CD4-positive, alpha-beta T cell treated with Interleukin-21 for 1 hour (primary cell): ENCODE measurements around the gene TBCCD1.
"Not testable (repeated sequence)": the region's sequence is repeated elsewhere in the genome, so short reads cannot be mapped to it uniquely, and the experiment has no call there.

Experiments
- DNase-seq: peaks from one replicate; pipeline ENCODE4 v3.0.0-alpha.2; 2020

Gene TBCCD1

GRCh38 chr3:186515125-186515524, 52.0 kb downstream of the TBCCD1 start:
- peak; percentile 59 for DNase-seq

- no peak for DNase-seq
Measured at GRCh38 chr3:186514296-186515002, 52.7 kb downstream of the TBCCD1 start.

GRCh38 chr3:186513386-186513785, 53.8 kb downstream of the TBCCD1 start:
- DNase-seq: no peak

- no peak for DNase-seq
Measured at GRCh38 chr3:186512570-186513302, 54.4 kb downstream of the TBCCD1 start.

GRCh38 chr3:186511702-186512101, 55.4 kb downstream of the TBCCD1 start:
- DNase-seq: no peak

- DNase-seq: no peak
Measured at GRCh38 chr3:186511245-186511644, 55.9 kb downstream of the TBCCD1 start.

- DNase-seq: no peak
Measured at GRCh38 chr3:186510374-186511079, 56.6 kb downstream of the TBCCD1 start.

- no peak for DNase-seq
Measured at GRCh38 chr3:186509423-186509822, 57.7 kb downstream of the TBCCD1 start.

GRCh38 chr3:186506857-186507256, 60.3 kb downstream of the TBCCD1 start:
- DNase-seq: no peak

GRCh38 chr3:186506191-186506739, 60.9 kb downstream of the TBCCD1 start:
- DNase-seq: no peak

- no peak for DNase-seq
Measured at GRCh38 chr3:186502966-186503712, 64.0 kb downstream of the TBCCD1 start.

GRCh38 chr3:186502138-186502948, 64.8 kb downstream of the TBCCD1 start:
- DNase-seq: no peak

GRCh38 chr3:186499949-186500348, 67.2 kb downstream of the TBCCD1 start:
- not testable (repeated sequence) for DNase-seq

GRCh38 chr3:186498022-186498421, 69.1 kb downstream of the TBCCD1 start:
- not testable (repeated sequence) for DNase-seq

- no peak for DNase-seq
Measured at GRCh38 chr3:186497608-186498007, 69.5 kb downstream of the TBCCD1 start.

- no peak for DNase-seq
Measured at GRCh38 chr3:186496635-186497034, 70.5 kb downstream of the TBCCD1 start.
